22Rv1 (cell line): Measurements from ENCODE around the gene DNAJC13.

Source experiments
- ZFX ChIP-seq: fragments of 450-650 bp; IDR thresholded peaks from 2 replicates; pipeline ENCODE4 v1.6.1; 2017; ENCODE audit warnings: antibody characterized with exemption, borderline replicate concordance
- TF ChIP-seq, protein P1 (sequence below): fragments of 450-650 bp; IDR thresholded peaks from 2 replicates; pipeline ENCODE4 v1.5.1; 2017; ENCODE audit warnings: mild to moderate bottlenecking

GRCh38 chr3:132507657-132508056 lies 90.4 kb downstream of the DNAJC13 start:
- TF ChIP-seq, protein P1, sequence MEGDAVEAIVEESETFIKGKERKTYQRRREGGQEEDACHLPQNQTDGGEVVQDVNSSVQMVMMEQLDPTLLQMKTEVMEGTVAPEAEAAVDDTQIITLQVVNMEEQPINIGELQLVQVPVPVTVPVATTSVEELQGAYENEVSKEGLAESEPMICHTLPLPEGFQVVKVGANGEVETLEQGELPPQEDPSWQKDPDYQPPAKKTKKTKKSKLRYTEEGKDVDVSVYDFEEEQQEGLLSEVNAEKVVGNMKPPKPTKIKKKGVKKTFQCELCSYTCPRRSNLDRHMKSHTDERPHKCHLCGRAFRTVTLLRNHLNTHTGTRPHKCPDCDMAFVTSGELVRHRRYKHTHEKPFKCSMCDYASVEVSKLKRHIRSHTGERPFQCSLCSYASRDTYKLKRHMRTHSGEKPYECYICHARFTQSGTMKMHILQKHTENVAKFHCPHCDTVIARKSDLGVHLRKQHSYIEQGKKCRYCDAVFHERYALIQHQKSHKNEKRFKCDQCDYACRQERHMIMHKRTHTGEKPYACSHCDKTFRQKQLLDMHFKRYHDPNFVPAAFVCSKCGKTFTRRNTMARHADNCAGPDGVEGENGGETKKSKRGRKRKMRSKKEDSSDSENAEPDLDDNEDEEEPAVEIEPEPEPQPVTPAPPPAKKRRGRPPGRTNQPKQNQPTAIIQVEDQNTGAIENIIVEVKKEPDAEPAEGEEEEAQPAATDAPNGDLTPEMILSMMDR: no peak
- TF ChIP-seq ZFX: no peak
